Peyer's patch (tissue), 4 donors: ENCODE data around the gene SSR4.

Experiments
- CTCF ChIP-seq, 6 experiments: fragments of 450-650 bp in 4 of 6; fragments of 200-600 bp in 2 of 6; sonication (generic) in 1 of 6; IDR thresholded peaks; one replicate each; pipeline ENCODE4 v1.5.1; 2017 to 2019; ENCODE audit warnings: antibody characterized with exemption in 6 of 6, mild to moderate bottlenecking in 3 of 6, moderate library complexity in 1 of 6
- POLR2A ChIP-seq, 2 donors: fragments of 450-650 bp; IDR thresholded peaks; one replicate each; pipeline ENCODE4 v1.5.1; 2017; ENCODE audit warnings: antibody characterized with exemption in 2 of 2, mild to moderate bottlenecking in 2 of 2, moderate library complexity in 2 of 2

GRCh38 chrX:153801669-153802068, 7.2 kb downstream of the SSR4 start:
- TF ChIP-seq CTCF (IDR thresholded peaks at IDR 0.05) (no peak), POLR2A (IDR thresholded peaks at IDR 0.05) (no peak)
